Left kidney (tissue), 2 donors: ENCODE measurements around the gene MYO3B. TPM values are rescaled to one million over a fixed set of nuclear protein-coding genes. Genes with fewer than 3 reads are reported as not detected.

Source experiments
- DNase-seq: peaks from one replicate; pipeline ENCODE4 v3.0.0-alpha.2; 2013
- polyA plus RNA-seq: library from polyadenylated mRNA; unstranded; fragments of 120-200 nt; gene quantifications from one replicate; pipeline ENCODE4 v1.2.1, GENCODE V29; 2013; ENCODE audit not compliant: insufficient read length

The MYO3B gene
- polyA plus RNA-seq, 1 donor, result 7.8 TPM

DNA sequence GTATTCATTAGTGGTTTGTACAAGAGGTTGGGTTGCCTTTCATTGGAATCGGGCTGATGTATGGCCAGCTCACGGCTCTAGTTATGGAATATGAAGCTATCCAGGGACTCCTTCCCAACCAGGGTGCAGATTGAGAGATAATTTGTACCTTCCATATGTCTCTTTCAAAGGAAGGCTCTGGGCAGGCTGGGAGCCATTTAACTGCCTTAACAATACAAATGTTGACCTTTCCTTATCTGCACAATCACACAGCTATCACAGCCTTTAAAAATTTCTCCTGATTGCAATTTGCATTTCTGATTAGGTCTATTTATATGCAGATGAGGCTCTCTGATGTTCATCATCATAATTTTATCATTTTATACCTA, 58.7 kb downstream of the MYO3B start:
- no peak for DNase-seq

DNA sequence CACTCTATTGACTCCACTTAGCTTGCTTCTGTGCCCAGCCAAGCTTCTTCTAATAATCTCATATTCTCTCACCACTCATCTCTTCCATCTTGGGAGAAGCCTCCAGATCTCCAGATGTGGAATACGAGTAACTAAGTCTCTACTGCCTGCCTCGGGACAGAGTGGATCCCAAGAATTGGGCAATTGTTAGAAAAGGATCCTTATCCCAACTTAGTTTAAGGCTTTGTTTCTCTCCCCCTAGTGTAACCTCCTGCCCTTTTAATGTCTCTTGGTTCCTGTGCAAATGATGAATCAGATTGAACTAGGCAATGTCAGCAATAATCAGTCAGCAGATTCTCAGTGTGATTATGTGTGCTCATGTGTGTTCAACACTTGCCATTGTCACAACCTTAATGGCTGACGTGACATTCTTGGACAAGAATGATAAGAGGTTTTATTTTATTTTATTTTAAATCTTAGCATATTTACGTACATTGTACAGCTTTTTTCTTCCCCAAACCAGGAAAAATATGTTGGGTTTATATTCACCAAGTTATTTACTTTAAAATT, 59.7 kb downstream of the MYO3B start:
- DNase-seq, result no peak

DNA sequence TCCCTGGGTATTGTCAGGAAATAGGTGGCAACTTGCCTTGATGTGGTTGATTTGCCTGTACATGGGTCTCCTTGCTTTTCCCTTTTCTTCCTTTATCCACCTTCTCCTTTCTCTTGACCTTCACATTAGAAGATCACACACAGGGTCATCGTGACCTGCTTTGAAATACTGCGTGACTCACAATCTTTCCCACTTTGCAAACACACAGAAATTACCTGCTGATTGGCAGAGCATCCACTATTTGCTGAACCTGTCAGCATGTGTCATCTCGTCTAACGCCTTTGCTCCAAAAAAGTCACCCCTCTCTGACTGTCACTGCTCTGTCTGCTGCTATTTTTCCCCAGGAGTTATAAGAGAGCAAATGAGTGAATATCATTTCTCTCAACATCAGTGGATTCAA, 60.8 kb downstream of the MYO3B start:
- DNase-seq, result no peak

DNA sequence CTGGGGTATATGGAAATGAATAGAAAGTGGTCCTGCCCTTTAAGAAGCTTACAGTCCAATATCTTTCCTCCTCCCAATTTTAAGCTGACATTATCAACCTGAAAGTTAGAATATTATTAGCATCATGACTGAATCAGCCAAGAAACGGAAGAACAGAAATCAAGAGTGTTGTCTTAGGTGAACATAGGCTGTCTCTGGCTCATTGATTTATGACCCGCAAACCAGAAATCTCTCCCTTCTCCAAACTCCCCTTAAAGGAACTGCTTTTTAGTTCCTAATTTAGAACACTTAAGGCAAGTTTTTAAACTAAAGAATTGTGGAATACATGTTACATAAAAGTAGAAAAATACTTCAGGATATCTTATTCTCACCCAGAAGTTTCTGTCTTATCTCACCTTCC, 62.7 kb downstream of the MYO3B start:
- DNase-seq, result no peak

DNA sequence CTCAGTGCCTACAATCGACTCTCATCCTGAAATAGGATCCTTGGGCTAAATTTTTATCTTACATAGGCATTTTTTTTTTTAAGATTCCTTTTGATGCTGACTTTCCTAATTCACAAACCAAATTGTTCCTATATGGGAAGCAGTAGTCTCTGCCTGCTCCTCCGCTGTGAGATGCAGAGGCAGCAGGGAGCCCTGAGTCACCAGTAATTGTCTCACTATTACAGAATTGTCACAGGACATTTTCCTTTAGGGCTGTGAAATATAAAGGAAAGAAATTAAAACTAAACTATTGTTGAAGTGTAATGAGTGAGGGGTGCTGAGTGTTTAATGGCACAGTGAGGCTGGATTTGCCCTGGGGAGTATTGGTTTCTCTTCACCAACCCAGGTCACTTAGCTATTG, 63.8 kb downstream of the MYO3B start:
- no peak for DNase-seq

DNA sequence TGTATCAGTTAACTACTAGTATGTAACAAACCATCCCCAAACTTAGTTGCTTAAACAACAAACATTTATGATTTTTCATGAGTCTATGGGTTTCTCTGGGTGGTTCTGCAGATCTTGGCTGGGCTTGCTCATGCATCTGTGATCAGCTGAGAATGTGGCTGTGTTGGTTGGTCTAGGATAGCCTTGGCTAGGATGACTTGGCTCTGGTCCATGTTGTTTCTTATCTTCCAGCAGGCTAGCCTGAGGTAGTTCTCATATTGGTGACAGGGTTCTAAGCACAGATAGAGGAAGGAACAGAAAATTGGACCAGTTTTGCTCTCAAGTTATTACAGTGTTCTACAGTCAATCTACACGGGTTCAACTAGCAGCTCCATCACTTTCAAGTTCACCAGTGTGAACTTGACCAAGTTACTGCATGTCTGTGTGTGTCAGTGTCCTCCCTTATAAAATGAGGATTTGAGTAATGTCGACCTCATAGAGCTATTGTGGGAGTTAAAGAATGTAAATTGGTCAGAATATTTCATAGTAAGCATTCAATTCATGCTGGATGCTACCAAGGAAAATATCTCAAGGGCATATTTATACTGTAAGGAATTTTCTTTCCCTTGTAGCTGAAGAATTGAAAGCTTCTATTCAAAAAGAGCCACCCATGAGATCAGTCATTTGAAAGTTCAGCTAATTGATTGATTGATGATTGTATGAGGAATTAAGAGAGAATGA, 65.3 kb downstream of the MYO3B start:
- DNase-seq, result no peak

DNA sequence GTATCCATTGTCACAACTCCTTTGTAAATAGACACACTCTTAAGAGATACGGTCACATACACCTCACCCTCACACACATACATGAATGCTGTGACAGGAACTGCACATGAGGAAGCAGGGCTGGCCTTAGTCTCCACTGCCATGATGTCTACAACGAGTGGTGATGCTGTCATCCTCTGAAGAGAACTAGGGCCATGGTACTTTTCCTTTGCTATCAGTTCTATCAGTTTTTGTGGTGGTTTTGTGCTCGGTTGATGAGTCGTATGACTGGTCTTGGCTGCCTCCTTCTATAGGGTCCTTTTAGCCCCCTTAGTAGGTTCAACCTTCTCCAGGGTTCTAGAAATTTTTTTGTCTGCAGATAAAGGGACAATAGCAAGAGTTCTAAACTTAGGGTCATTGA, 66.0 kb downstream of the MYO3B start:
- DNase-seq, result no peak

DNA sequence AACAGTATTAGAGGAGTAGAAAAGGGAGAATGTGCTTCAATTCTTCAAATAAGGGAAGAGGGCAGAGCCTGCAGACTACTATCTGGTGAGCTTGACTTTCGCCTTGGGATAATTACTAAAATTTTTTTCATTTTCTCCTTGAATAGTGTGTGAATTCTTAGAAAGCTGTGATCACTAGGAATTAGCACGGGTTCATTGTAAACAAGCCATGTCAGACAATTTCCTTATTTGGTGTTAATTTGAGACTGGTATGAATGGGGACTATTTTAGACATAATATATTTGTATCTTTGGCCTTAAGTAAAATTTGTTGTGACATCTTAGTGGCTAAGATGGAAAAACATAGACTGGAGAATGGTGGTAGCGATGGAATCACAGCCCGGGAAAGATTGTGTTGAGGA, 66.6 kb downstream of the MYO3B start:
- no peak for DNase-seq

DNA sequence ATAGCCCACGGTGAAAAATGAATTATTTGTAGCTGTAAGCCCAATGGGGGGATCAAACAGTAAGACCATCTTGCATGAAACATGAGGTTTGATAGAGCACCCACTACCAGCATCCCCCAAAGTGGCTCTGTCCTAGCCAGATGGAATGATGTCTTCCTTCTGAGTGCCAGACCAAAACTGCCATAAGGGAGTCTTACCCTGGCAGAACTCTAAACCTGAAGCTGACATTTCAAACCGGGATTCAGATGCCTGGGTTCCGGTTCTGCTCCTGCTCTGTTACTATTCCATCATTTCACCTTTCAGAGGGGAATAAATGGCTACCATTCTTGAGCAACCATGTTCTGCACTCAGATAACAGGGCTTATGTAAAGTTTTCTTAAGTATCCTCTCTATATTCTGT, 67.4 kb downstream of the MYO3B start:
- DNase-seq, result no peak

DNA sequence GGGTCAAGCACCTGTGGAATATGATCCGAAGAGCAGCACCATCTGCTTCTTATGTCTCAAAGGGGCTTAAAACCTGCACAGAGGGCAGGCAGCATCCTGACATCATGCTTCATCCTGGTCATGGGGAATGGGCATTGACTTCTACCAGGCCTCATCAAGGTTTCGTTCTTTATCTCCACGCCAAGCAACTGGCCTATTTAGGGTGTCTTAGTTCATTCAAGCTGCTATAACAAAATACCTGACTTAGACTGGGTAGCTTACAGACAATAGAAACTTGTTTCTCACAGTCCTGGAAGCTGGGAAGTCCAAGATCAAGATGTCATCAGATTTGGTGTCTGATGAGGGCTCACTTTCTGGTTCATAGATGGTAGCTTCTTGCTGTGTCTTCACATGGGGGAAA, 69.4 kb downstream of the MYO3B start:
- DNase-seq, result no peak

DNA sequence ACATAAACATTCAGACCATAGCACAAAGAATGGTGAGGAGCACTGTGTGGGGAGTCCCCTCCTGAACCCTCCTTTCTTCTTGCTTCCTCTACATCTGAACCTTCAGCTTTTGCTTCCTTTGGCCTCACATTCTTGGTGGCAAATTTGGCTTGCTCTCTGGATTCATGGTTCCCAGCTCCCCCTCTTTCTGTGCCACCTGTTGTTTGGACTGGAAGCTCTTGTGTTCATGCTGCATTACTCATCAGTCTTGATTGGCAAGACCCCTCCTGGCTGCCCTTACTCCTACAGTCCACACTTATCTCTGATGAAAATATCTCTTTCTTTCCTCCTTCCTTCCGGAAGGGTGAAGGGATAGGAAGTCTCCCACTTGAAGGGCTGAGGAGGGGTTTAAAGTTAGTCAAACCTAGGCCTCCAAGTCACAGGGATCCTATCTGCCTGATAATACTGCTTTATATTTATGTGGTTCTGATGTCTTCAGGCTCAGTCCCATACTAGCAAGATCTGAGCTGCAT, 70.0 kb downstream of the MYO3B start:
- DNase-seq, result no peak

DNA sequence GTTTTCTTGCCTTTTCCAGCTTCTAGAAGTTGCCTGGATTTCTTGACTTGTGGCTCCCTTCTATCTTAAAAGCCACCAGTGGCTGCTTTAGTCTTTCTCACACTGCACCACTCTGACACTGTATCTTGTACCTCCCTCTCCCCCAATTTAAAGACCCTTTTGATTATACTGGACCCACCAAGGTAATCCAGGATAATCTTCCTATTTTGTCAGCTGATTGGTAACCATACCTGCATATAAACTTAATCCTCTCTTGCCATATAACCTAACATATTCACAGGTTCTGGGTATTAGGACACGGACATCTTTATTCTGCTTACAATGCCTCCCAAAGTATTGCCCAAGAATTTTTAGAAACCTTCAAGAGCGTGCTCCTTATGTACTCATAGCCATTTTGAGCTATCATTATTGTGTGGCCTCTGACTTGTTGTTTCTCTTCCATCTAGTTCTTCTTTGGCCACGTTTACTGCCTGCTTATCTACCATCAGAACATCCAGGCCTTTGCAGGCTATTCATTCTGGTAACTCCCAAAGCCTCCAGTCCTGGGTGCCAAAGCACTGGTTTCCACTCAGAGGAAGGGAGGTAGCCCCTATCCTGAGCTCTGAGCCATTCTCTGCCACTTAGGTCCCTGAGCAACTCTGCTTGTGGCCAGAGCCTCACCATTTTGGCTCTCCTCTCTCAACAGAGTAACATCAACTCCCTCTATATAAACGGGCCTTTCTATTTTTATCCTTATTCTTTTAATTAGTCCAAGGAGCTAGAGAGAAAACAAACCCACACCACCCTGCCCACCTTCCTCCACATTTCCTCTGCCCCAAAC, 70.8 kb downstream of the MYO3B start:
- no peak for DNase-seq

DNA sequence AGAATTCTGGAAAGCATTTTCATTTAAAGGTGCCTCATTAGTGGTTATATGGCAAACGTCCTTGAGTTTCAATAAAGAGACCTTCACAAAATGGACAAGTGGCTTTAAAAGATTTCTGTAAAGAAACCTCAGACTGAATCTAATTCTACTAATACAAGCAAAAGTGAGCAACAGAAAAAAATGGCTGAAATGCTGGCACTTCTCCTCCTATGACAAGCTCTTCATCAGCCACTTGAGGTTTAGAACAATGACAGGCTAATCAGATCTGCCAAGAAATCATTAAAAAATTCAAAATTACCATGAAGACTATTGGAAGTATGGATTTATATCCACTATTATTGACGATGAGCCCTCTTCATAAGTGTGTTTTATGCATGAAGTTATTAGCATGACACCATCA, 71.8 kb downstream of the MYO3B start:
- no peak for DNase-seq

DNA sequence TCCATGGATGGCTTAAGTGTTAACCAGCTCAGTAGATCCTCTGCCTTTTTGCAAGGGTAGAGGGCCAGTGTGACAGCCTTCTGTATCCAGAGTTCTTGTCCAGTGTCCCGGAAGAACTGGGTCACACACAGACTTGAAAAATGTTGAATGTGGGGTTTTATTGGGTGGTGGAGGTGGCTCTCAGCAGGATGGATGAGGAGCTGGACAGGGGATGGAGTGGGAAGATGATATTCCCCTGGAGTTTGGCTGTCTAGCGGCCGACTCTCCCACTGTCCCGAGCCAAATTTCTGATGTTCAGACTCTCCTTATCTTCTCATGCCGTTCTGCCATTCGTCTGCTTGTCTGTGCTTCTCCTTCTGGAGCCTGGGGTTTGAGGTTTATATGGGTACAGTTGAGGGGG, 72.6 kb downstream of the MYO3B start:
- DNase-seq, result no peak

DNA sequence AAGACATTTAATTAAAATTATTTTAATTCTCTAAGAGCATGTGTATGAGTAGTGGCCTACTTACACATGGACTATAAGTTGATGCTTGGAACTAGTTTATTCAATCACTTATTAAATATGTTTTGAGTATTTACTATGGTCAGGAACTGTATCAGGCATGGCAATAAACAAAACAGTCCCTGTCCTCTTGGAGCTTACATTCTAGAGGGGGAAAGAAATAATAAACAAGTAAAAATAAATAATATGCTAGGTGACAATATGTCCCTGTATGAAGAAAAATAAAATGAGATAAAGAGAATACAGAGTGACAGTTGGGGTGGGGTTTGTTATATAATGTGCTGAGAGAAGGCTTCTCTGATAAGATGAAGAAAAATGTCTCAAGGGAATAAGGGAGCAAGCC, 74.5 kb downstream of the MYO3B start:
- DNase-seq, result no peak

DNA sequence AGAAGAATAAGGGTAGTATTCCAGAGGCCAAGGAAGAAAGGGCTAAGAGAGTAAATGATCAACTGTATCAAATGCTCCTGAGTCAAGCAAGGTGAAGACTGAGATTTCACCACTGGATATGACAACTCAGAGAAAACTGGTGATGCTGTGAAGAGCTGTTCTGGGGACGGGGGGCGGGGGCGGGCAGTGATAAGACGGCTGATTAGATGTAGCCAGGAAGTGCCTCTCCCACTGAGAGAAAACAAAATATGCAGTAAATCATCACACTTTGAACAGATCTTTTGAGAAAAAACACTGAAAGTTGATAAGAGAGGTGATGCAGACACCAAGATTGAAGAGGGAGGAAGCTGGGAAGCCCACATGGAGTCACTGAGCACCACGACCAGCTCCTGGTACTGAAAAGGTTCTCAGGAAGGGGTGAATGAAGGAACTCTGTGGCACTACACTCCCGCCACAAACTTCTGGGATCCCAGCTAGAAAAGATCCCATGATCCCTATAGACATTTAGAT, 75.8 kb downstream of the MYO3B start:
- no peak for DNase-seq

DNA sequence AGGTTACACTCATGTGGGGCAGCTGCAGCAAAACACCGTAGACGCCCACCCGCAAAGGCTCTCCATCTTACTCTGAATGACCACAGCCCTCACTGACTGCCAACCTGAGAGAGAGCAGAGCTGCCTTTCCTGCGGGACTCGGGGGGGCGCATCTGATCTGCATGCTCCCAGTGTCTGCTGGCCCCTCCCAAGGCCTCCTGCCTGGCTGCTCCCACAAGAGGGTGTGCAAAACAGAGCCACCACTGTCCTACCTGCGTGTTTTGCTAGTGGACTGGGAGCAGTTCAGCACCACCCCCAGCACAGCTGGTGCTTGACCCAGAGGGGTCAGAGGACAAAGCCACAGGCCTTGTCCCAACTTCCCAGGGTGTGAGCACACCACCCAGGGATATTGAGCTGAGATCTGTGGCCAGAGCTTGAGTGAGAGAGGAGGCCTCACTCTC, 76.4 kb downstream of the MYO3B start:
- DNase-seq, result no peak

DNA sequence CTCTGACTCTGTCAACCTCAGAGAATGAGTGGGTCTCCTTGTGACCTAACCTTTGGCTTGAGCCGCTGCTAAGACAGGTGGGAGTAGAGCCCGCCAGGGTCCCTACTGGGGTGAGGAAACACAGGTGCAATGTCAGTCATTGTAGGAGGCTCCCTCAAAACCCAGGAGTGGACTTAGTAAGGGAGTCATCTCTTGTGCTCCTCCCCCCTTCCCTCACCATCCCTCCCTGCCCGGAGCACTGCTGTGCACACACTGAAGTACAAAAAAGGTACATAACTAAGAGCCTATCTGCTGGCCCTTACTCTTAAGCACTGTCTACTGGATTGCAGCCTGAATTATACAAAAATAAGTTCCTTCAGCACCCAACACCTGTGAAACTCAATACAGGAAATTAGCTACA, 77.2 kb downstream of the MYO3B start:
- no peak for DNase-seq

DNA sequence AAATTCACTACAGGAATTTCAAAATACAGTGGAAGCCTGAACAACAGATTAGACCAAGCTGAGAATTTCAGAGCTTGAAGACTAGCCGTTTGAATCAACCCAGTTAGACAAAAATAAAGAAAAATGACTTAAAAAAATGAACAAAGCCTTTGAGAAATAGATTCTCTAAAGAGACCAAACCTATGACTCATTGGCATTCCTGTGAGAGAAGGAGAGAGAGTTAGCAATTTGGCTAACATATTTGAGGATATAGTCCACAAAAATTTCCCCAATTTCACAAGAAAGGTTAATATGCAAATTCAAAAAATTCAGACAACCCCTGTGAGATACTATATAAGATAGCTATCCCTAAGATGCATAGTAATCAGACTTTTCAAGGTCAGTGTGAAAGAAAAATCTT, 78.0 kb downstream of the MYO3B start:
- no peak for DNase-seq

DNA sequence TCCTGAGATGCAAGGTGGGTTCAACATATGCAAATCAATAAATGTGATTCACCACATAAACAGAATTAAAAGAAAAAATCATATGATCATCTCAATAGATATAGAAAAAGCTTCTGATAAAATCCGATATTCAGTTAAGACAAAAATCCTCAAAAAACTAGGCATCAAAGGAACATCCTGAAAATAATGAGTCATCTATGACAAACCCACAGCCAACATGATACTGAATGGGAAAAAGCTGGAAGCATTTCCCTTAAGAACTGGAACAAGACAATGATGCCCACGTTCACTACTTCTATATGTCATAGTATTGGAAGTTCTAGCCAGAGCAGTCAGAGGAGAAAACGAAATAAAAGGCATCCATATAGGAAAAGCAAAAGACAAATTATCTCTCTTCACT, 80.4 kb downstream of the MYO3B start:
- DNase-seq, result no peak

DNA sequence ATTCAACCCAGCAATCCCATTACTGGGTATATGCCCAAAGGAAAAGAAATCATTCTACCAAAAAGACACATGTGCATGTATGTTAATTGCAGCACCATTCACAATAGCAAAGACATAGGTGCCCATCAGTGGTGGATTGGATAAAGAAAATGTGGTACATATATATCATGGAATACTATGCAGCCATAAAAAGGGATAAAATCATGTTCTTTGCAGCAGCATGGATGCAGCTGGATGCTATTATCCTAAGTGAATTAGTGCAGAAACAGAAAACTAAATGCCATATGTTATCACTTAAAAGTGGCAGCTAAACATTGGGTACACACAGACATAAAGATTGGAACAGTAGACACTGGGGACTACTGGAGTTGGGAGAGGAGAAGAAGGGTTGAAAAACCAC, 82.2 kb downstream of the MYO3B start:
- DNase-seq, result no peak

DNA sequence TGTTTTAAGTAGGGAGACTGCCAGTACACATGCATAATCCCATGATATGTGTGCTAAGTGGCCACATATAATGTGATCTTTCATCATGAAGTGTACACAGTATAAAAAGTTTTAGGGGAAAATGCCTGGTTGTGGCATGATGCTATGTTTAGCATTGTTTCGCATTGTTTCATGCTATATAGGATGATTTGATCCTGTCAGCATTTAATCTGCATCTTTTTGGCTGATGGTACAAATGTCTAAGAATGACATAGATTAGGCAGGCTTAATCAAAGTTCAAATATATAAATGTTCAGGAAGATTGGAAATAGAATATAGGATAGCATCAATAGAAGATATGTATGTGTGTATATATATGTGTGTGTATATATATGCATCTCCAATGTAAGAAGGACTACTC, 83.6 kb downstream of the MYO3B start:
- no peak for DNase-seq

DNA sequence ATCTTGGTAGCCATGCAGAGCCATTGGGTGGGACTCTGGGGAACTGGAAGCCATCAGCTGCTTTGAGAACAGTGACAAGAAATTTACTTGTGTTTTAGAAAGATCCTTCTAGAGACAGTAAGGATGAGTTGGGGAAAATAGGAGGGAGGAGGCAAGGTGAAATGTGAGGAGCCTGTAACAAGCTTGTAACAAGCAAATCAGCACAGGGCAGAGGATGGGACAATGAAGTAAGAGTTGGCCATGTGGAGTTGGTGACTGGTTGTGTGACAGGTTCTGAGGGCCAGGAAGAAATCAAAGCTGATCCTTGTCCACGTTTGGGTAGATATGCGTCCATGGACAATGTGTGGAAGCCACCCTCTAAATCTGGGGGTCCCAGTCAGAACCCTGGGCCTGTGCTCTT, 84.4 kb downstream of the MYO3B start:
- no peak for DNase-seq
